Skeletal muscle satellite cell (primary cell): ENCODE results near the gene CFAP74.

Experiments
- H3K27me3 ChIP-seq: 2 replicates; pipeline ENCODE4 v1.7.0; 2013; ENCODE audit warnings: low read length; ENCODE audit not compliant: control insufficient read depth, insufficient read depth
- H3K36me3 ChIP-seq: 2 replicates; pipeline ENCODE4 v1.7.0; 2013; ENCODE audit warnings: mild to moderate bottlenecking, control low read depth, low read length; ENCODE audit not compliant: insufficient read depth
- H3K4me1 ChIP-seq: 2 replicates; pipeline ENCODE4 v1.7.0; 2013; ENCODE audit warnings: low read length; ENCODE audit not compliant: control insufficient read depth, insufficient read depth
- H3K4me2 ChIP-seq: 2 replicates; pipeline ENCODE4 v1.7.0; 2013; ENCODE audit warnings: mild to moderate bottlenecking, low read length
- H3K4me3 ChIP-seq: 2 replicates; pipeline ENCODE4 v1.7.0; 2013; ENCODE audit warnings: low read length
- H3K9ac ChIP-seq: 2 replicates; pipeline ENCODE4 v1.7.0; 2013; ENCODE audit warnings: mild to moderate bottlenecking, low read depth, low read length, moderate library complexity
- H3K9me3 ChIP-seq: replicated peaks from 2 replicates; pipeline ENCODE4 v1.7.0; 2013; ENCODE audit warnings: mild to moderate bottlenecking, control low read depth, low read length

The CFAP74 gene

DNA sequence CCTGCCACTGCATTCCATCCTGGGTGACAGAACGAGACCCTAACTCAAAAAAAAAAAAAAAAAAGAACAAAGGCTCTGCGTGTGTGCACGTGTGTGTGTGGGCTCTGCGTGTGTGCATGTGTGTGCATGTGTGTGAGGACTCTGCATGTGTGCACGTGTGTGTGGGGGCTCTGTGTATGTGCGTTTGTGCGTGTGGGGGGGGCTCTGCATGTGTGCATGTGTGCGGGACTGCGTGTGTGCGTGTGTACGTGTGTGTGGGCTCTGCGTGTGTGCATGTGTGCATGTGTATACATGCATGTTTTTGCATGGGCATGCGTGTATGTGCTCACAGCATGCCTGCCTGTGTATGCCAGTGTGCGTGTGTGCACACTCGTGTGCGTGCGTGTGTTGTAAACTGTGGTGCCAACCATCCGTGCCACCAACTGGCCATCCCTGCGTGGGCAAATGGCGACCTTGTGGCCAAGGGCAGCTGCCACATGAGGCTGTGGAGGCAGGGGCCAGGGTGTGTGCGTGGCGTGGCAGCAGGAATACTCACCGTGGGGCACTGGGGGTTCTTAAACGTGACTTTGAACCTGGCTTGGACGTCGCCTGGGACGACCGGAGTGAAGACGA, 57.7 kb downstream of the CFAP74 start:
- Histone ChIP-seq H3K9ac (no peak overlapping the region), H3K27me3 (peaks cover 57% of the 10 kb centered on the region), H3K4me1 (peaks cover 3% of the 10 kb centered on the region), H3K36me3 (no peaks in the 10 kb centered on the region), H3K4me2 (no peak overlapping the region), H3K4me3 (no peak overlapping the region), H3K9me3 (no peaks in the 10 kb centered on the region)

DNA sequence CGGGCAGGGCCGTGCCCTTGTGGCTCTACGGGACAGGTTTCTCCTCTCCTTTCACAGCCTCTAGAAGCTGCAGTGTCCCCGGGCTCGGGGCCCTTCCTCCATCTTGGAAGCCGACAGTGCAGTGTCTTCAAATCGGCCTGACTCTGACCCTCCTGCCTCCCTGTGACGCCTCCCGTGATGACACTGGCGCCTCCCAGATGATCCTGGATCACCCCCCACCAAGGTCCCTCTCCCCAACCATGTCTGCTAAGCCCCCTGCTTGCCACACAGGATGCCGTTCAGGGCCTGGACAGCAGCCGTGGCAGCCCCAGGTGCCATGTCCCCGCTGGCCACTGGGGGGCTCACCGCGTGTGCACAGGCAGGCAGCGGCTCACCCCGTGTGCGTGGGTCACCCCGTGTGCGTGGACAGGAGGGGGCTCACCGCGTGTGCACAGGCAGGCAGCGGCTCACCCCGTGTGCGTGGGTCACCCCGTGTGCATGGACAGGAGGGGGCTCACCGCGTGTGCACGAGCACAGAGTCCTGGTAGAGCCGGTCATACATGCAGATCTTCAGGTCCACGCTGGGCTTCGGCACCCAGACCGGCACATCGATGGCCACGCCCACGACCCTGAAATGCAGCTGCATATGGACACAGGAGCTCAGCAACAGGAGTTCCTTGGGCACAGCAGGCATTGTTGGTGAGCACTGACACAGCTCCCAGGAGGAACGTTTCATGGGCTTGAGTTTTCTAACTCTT, 59.6 kb downstream of the CFAP74 start:
- Histone ChIP-seq H3K36me3 (no peaks in the 10 kb centered on the region), H3K4me2 (peak overlapping the region; percentile 77), H3K27me3 (peaks cover 55% of the 10 kb centered on the region), H3K9ac (no peak overlapping the region), H3K9me3 (no peaks in the 10 kb centered on the region), H3K4me1 (peaks cover 3% of the 10 kb centered on the region), H3K4me3 (peak overlapping the region; percentile 47)

DNA sequence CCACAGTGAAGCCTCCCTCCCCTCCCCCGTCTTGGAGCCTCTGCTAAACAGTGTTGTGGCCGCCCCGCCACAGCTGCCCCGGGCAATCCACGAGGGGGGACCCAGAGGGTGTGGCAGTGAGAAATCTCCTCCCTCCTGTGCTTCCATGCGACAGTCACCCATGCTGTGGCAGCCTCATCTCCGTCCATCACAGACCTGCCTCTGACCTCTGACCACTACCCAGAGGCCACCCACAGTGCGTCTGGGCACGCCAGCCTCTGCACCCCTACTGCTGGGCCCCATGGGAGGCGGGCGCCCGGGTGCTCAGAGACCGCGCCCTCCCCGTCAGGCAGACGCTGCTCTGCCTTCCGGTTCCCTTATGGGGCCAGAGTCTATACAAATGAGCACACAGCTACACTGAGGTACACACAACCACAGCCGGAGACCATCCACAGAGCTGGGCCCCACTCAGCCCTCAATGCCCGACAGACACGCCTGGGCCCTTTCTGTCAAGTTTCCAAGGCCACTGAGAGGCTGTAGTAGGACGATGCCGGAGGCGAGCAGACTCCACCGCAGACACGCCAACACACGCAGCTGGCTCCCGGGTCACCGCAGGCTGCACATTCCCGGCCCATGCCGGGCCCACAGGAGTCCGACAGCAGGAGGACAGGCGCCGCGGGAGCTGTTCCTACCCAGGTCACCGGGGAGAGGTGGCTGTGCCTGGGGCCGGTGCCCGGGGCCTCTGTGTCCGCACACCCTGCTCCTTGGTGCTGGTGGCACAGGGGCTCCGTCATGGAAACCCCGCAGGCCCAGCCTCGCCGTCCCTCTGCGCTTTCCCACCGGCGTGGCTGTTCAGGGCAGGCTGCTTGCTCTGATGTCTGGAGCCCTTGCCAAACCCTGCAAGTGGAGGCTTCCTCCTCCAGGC, 60.6 kb downstream of the CFAP74 start:
- no peaks in the 10 kb centered on the region for H3K9me3 ChIP-seq
- no peak overlapping the region for H3K4me3 ChIP-seq
- peaks cover 3% of the 10 kb centered on the region for H3K4me1 ChIP-seq
- H3K4me2 ChIP-seq = no peak overlapping the region
- H3K27me3 ChIP-seq = peaks cover 55% of the 10 kb centered on the region
- H3K9ac ChIP-seq = no peak overlapping the region
- H3K36me3 ChIP-seq = no peaks in the 10 kb centered on the region

DNA sequence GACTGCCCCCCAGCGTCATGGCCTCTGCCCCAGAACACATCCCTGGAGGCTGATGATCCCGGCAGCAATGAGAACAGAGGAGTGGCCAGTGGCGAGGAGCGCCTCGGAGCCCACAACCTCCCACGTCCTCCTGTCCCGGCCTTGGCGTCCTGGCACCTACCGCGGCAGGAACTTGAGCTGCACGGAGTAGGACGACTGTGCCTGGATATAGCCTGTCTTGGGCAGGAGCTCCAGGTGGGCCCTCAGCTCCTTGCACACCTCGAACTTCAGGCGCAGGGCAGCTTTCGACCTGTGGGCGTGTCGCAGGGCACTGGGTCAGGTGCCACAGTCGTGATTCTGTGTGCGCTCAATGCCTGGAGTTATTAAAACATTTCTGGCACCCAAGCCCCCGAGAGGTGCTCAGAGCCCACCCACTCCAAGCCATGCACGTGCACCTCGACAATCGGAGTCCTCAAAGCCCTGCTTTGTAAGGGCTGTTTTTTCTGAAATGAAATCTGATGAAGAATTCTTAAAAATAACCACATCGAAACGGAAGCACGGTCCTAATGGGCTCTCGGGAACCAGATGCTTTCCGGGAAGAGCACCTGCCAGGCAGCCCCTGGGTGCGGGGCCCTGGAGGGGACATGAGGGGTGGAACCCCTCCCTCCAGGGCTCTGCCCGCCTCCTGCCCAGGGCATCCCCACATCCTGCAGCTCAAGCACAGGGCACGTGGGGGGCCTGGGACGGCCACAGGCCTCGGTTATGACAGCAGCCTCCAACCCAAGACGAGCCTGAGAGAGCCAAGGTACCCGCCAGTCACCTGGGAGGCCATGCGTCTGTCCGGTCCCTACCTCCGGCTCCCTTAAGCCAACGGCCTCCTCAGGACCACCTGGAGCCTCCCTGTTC, 61.5 kb downstream of the CFAP74 start:
- H3K4me2 ChIP-seq = no peak overlapping the region
- H3K36me3 ChIP-seq = no peaks in the 10 kb centered on the region
- H3K9ac ChIP-seq = no peak overlapping the region
- H3K9me3 ChIP-seq = no peaks in the 10 kb centered on the region
- peaks cover 3% of the 10 kb centered on the region for H3K4me1 ChIP-seq
- peaks cover 56% of the 10 kb centered on the region for H3K27me3 ChIP-seq
- H3K4me3 ChIP-seq = no peak overlapping the region

DNA sequence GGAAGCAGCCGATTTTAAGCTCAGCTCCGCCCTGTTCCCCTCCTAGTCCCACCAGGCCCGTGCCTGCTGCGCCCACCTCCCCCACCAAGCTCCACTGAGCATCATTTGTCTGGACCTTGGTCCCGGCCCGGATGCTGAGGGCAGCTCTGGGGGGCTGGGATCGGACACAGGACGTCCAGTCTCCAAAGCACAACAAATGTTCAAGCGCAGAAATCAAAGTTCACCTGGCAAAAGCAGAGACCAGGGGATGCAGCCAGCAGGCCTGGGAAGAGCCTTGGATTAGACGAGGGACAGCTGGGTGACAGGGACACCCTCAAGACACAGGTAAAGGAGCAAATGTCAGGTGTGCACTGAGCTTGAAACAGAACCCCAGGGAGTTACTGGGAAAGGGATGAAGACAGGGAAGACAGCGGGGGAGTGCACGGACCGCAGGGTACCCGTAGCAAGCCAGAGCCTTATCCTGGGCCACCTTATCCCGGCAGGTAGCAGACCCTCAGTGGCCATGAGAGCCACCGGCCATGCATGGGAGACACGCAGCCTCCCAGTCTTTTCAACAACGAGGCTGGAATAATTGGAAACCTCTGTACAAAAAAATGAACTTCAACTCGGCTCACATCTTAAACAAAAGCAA, 62.3 kb downstream of the CFAP74 start:
- no peak overlapping the region for H3K4me2 ChIP-seq
- H3K9ac ChIP-seq = no peak overlapping the region
- H3K4me3 ChIP-seq = no peak overlapping the region
- peaks cover 3% of the 10 kb centered on the region for H3K4me1 ChIP-seq
- no peaks in the 10 kb centered on the region for H3K36me3 ChIP-seq
- no peaks in the 10 kb centered on the region for H3K9me3 ChIP-seq
- H3K27me3 ChIP-seq = peaks cover 52% of the 10 kb centered on the region

- no peak overlapping the region for H3K9ac ChIP-seq
- no peaks in the 10 kb centered on the region for H3K36me3 ChIP-seq
Measured at GRCh38 chr1:1940123-1940425, 63.5 kb downstream of the CFAP74 start.

DNA sequence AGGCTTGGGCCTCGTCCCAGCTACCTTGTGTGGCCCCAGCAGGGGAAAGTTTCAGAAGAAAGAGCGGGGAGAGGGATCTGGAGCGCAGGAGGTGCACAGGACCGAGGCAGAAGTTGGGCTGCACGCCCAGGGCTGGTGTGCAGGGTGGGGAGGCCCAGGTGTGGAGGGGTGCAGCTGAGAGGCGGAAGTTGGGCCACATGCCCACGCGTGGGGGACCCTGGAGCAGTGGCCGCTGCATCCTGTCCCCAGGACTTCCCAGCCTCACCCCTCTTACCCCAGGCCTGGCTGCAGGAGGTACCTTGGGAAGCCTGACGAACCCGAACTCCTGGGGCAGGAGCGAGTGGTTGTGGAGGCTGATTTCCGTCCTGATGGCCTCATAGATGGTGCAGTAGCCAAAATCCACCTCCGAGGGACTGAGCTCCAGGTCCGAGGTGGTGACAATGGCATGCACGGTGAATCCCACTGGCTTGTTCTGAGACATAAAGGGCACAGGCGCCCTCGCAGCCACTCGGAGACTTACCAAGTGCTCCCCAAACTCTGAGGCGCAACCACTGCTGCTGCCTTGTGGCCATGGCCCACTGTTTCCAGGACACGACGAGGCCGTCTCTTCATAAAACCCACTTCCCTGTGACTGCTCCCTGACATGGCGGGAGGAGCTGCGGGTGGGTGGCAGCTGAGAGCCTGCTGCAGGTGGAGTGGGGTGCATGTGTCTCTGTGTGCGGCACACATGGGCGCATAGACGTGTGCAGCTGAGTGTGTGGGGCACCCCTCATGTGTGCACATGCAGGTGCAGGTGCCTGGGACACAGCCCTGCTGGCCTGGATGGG, 64.1 kb downstream of the CFAP74 start:
- peaks cover 3% of the 10 kb centered on the region for H3K4me1 ChIP-seq
- peaks cover 46% of the 10 kb centered on the region for H3K27me3 ChIP-seq
- no peaks in the 10 kb centered on the region for H3K9me3 ChIP-seq
- H3K4me3 ChIP-seq = no peak overlapping the region
- H3K36me3 ChIP-seq = no peaks in the 10 kb centered on the region
- H3K9ac ChIP-seq = no peak overlapping the region
- no peak overlapping the region for H3K4me2 ChIP-seq

More at GRCh38 chr1:1940123-1940425, 63.5 kb downstream of the CFAP74 start:
- Histone ChIP-seq H3K9me3 (no peaks in the 10 kb centered on the region), H3K27me3 (peaks cover 46% of the 10 kb centered on the region), H3K4me1 (peaks cover 3% of the 10 kb centered on the region), H3K4me2 (no peak overlapping the region), H3K4me3 (no peak overlapping the region)

GRCh38 chr1:1938613-1939295, 64.8 kb downstream of the CFAP74 start:
- Histone ChIP-seq H3K36me3 (no peaks in the 10 kb centered on the region), H3K4me2 (no peak overlapping the region), H3K9me3 (no peaks in the 10 kb centered on the region), H3K4me3 (no peak overlapping the region), H3K4me1 (no peaks in the 10 kb centered on the region), H3K27me3 (peaks cover 42% of the 10 kb centered on the region), H3K9ac (no peak overlapping the region)

- Histone ChIP-seq H3K4me3 (no peak overlapping the region), H3K9me3 (no peaks in the 10 kb centered on the region), H3K36me3 (no peaks in the 10 kb centered on the region), H3K4me2 (no peak overlapping the region), H3K9ac (no peak overlapping the region), H3K4me1 (no peaks in the 10 kb centered on the region), H3K27me3 (peaks cover 38% of the 10 kb centered on the region)
Measured at GRCh38 chr1:1938276-1938573, 65.4 kb downstream of the CFAP74 start.
